MM.1S (cell line): ENCODE measurements around the gene AGBL4.

Experiments used
- CTCF ChIP-seq: fragments of 300-600 bp; sonication (generic); IDR thresholded peaks from 2 replicates; pipeline ENCODE4 v1.5.1; 2016; ENCODE audit warnings: antibody characterized with exemption, low read length, mixed read lengths
- EZH2 ChIP-seq: fragments of 300-600 bp; sonication (generic); optimal IDR thresholded peaks from 2 replicates; pipeline ENCODE3; 2017; ENCODE audit warnings: low read depth, mild to moderate bottlenecking, antibody characterized with exemption, low read length, mixed read lengths
- EZH2phosphoT487 ChIP-seq: fragments of 300-600 bp; sonication (generic); IDR thresholded peaks from 2 replicates; pipeline ENCODE4 v1.6.1; 2018; ENCODE audit warnings: antibody characterized with exemption, low read length

GRCh38 chr1:48676822-48677221 lies 1346.9 kb downstream of the AGBL4 start:
- TF ChIP-seq CTCF (no peak), EZH2 (no peak), EZH2phosphoT487 (no peak)
